C4-2B (cell line): ENCODE measurements around the gene ZDHHC14.

ENCODE experiments used
- H3K27ac ChIP-seq: fragments of 450-650 bp; 2 replicates; pipeline ENCODE4 v1.5.1; 2017
- CTCF ChIP-seq: fragments of 450-650 bp; conservative IDR thresholded peaks from 2 replicates; pipeline ENCODE4 v1.5.1; 2017; ENCODE audit warnings: mild to moderate bottlenecking
- ZFX ChIP-seq: fragments of 450-650 bp; IDR thresholded peaks from 2 replicates; pipeline ENCODE4 v1.6.1; 2017

ZDHHC14 gene

GRCh38 chr6:157645201-157645795 is 264.3 kb downstream of the ZDHHC14 start:
- no peak overlapping the region for H3K27ac ChIP-seq
- no peak for TF ChIP-seq CTCF
- no peak for TF ChIP-seq ZFX

- H3K27ac ChIP-seq, result no peak overlapping the region
- TF ChIP-seq ZFX, result no peak
- TF ChIP-seq CTCF, result no peak
Observed at GRCh38 chr6:157646012-157646411, 265.0 kb downstream of the ZDHHC14 start.

- no peak overlapping the region for H3K27ac ChIP-seq
- no peak for TF ChIP-seq CTCF
- no peak for TF ChIP-seq ZFX
Observed at GRCh38 chr6:157647261-157647915, 266.4 kb downstream of the ZDHHC14 start.

DNA sequence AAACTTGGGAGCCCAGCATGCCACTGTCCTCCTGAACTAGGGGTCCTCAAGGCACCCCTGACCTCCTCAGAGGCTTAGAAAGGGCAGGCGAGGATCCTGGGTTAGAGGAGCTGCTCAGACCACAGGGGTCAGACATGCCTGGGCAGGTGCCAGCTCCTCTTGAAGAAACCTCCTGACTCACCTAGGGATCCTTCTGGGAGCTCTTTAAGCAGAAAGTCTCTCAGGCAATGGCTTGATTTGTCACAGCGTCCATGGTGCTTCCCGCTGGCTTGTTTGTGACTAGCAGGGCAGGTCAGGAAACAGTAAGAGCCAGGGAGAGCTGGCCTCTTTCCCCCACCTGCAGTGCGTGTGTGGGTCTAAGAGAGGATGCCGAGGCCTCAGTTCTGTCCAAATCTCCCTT is 267.6 kb downstream of the ZDHHC14 start:
- H3K27ac ChIP-seq, result no peak overlapping the region

DNA sequence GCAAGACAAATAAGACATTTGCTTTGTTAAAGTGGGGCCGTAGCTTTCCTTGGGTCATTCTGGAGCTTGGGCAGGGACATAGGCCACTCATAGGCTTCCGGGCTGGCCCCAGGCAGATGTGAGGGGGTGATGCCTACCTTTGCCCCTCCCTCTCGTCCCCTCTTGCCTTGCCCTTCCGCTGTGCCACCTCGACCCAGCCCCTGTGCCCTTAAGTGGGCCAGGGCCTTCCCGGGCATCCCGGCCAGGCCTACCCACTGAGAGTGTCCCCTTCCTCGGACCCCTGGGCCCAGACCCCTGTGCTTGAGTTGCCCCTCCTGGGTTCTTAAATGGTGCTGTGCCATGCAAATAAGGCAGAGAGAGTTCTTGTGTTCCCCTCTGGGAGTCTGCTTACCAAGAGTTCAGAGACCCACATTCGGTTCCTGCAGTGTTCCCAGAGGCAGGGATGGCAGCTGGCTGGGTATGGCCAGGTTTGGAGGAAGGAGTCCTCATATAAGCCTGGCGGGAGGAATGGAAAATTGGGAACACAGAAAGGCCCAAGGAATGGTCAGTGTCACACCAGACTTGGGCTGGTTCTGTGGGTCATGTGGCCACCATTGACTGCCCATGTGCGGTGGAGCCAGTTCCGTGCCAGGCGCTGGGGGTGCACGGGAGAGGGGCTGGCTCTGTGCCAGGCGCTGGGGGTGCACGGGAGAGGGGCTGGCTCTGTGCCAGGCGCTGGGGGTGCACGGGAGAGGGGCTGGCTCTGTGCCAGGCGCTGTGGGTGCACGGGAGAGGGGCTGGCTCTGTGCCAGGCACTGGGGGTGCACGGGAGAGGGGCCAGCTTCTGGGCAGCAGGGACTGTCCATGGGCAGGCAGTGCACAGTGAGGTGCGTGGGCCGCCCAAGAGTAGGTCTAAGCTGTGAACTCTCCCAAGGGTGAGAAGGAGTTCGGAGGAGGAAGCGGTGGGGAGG is 268.6 kb downstream of the ZDHHC14 start:
- no peak overlapping the region for H3K27ac ChIP-seq

More for the DNA sequence above, 267.6 kb downstream of the ZDHHC14 start:
- no peak for TF ChIP-seq CTCF
- TF ChIP-seq ZFX, result no peak

GRCh38 chr6:157650261-157650640 is 269.3 kb downstream of the ZDHHC14 start:
- H3K27ac ChIP-seq, result no peak overlapping the region
- TF ChIP-seq ZFX (no peak), CTCF (no peak)

More for the DNA sequence above, 268.6 kb downstream of the ZDHHC14 start:
- TF ChIP-seq CTCF (no peak), ZFX (no peak)

DNA sequence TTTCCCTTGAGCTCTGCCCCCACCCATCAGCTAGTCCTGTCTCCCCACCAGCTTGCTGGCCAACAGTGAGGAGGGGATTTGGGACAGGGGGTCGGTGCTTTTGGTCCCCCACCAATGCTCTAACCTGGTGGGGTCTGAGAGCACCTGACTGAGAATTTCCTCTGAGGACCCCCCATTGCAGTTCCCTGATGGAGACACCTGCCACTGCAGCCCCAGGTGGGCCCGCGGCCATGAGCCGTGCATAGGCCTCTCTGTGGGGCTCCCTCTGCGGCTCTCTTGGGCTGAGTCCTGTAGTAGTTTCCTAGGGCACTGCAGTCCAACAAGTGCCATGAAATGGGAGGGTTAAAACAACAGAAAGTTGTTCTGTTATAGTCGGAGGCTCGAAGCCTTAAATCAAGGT is 269.8 kb downstream of the ZDHHC14 start:
- H3K27ac ChIP-seq, result no peak overlapping the region
- TF ChIP-seq CTCF, result no peak
- TF ChIP-seq ZFX, result no peak
